ENCODE results near the gene CPSF4. TPM values are rescaled to one million over a fixed set of nuclear protein-coding genes. Genes with fewer than 3 reads are reported as not detected.
A peak's percentile ranks its signal among the peaks of the same experiment; 100 is the strongest.
"Not testable (repeated sequence)": the region's sequence is repeated elsewhere in the genome, so short reads cannot be mapped to it uniquely, and the experiment has no call there.

CPSF4 gene
- total RNA-seq, 1 experiment from 2014 or later, result 60.1 TPM

DNA sequence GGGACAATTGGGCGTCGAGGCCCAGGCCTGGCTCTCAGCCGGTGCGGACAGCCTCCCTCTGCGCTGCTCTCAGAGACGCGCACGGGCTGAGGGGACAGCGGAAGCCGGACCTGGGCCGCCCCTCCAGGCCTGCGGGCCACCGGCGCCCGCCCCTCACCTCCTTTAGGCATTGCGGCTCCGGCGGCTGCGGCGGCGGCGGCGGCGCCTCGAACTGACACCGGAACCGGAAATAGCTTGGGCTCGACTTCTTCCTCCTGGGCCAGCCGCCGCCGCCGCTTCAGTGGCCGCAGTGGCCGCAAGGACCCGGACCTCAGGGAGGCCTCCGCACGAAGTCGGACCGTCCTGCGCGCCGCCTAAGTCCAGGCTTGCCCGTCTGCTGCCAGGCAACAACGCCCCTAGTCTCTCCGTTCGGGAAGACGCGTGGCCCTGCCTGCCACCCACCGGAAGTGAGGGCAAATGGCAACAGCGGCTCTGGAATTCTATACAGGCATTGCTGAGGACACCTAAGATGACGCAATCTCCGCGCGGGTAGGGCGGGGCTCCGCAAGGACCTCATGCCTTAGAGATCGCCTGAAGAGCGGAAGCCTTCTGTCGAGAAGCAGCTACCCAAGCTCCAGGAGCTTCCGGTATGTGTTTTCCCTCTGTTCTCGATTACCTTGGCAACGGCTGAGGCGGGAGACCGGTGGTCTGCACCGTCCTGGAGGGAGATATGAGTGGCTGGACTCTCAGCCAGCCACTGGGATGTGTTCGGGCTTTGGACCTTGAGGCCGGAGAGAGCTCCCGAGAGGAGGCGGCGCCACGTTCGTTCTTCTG lies 30.2 kb upstream of the CPSF4 start, which contains the start of the genes BUD31 and PDAP1:
BUD31 (plus strand) TSS at position 591 of the 813 bp plus-strand sequence. CDS start 2,124 bp downstream, outside the sequence.
PDAP1 (minus strand) TSS at position 219 of the 813 bp plus-strand sequence; CDS start at position 170, 49 bp downstream.
- peak; percentile 99 for DNase-seq (ENCODE audit: low read depth)

DNA sequence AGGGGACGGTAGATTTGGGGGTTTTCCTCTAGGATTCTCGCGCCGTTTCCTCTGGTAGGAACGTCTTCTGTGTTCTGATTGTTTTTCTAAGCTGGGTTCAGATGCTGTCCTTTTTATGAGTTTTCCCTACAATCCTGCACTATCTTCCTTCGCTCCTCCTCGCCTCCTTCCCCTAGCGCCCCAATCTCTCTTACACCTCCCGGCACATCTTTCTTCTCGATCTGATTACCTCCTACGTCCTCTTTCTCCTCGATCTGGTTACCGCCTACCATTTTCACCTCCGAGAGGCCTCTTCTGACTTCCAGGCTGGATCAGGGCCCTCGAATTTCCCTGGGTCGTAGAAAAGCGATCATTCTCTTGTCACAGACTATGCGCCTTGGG lies 29.6 kb upstream of the CPSF4 start:
- DNase-seq (ENCODE audit: low read depth), result no peak

GRCh38 chr7:99409806-99410205 lies 28.9 kb upstream of the CPSF4 start:
- DNase-seq (ENCODE audit: low read depth), result no peak

DNA sequence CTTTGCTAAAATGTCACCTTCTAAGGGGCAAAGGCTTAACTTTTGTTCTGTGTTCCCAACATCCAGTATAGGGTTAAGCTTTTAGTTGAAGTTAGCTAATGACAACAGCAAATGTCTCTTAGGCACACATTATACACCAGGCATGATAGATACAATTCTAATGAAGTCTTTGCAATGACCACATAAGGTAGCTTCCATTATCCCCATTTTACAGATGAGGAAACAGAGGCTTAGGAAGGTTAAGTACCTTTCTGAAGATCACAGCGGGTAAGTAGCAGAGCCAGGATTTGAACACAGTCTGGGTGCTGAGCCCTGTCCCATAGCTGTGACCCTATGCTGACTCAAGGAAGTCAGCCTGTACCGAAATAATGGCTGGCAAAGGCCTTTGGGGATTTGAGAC lies 28.1 kb upstream of the CPSF4 start:
- no peak for DNase-seq (ENCODE audit: low read depth)

DNA sequence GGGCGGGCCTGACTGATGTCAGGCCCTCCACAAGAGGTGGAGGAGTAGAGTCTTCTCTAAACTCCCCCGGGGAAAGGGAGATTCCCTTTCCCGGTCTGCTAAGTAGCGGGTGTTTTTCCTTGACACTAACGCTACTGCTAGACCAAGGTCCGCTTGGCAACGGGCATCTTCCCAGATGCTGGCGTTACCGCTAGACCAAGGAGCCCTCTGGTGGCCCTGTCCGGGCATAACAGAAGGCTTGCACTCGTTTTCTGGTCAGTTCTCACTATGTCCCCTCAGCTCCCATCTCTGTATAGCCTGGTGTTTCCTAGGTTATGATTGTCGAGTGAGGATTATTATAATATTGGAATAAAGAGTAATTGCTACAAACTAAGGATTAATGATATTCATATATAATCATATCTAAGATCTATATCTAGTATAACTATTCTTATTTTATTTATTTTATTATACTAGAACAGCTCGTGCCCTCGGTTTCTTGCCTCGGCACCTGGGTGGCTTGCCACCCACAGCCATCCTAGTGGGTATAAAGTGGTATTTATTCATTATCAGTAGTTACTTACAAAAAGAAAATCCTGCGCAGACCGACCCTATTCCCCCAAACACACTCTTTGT lies 23.1 kb upstream of the CPSF4 start:
- peak; percentile 69 for DNase-seq (ENCODE audit: low read depth)

DNA sequence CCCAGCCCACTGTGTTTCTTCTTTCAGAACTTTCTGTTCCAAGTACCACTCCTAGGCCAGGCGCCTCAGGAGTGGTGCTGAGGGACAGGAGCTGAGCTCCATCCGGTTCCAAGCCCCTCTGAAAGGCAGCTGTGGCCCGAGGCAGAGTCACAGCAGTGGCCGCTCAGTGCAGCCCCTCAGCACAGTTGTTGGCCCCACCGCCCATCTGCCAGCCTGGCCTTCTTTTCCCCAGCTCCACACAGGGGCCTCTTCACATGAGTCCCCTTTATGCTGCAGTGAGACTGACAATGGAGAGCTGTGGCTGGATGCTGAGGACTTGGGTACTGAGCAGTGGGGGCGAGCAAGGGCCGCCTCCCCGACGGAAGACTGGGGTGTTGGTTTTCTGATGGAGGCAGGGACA lies 20.5 kb upstream of the CPSF4 start:
- DNase-seq (ENCODE audit: low read depth), result no peak

- DNase-seq (ENCODE audit: low read depth), result no peak
These were observed 19.3 kb upstream of the CPSF4 start for GRCh38 chr7:99419323-99420021.

DNA sequence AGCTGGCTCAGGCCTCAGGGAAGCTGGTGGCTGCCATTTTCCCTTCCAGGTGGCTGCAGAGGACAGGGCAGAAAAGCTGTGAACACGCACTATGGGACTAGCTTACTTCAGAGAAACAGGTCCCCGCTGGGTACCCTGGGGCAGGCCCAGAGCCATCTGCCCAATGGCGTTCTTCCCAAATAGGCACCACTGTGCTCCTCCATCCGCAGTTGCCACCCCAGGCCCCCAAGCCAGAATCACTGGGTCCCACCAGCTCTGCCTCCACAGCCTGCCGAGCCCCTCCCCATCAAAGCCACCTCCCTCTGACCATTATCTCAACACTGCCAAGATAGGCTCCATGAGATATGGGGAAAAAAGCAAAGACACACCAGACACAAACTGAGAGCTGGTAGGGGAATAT lies 18.5 kb upstream of the CPSF4 start:
- DNase-seq (ENCODE audit: low read depth), result no peak

- DNase-seq (ENCODE audit: low read depth), result no peak
These were observed 17.8 kb upstream of the CPSF4 start for GRCh38 chr7:99420986-99421385.

DNA sequence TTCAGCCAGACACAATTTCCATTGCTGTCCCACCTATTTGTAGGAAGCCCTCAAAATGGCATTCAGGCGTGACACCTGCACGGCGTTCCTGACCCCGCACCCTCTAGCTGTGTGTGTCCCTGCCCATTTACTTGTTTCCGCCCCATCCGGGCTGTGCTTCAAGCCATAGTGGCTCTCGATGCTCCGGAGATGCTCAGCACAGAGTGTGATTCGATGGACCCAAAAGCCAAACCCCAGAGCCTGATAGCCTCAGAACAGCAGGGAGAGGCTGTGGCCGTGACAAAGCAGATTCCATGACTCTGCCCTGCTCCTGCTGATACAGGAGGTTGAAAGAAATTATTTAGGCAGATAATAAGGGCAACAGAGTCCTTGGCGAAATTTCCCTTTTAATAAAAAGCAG lies 16.6 kb upstream of the CPSF4 start:
- no peak for DNase-seq (ENCODE audit: low read depth)

GRCh38 chr7:99422625-99423024 lies 16.1 kb upstream of the CPSF4 start:
- no peak for DNase-seq (ENCODE audit: low read depth)

DNA sequence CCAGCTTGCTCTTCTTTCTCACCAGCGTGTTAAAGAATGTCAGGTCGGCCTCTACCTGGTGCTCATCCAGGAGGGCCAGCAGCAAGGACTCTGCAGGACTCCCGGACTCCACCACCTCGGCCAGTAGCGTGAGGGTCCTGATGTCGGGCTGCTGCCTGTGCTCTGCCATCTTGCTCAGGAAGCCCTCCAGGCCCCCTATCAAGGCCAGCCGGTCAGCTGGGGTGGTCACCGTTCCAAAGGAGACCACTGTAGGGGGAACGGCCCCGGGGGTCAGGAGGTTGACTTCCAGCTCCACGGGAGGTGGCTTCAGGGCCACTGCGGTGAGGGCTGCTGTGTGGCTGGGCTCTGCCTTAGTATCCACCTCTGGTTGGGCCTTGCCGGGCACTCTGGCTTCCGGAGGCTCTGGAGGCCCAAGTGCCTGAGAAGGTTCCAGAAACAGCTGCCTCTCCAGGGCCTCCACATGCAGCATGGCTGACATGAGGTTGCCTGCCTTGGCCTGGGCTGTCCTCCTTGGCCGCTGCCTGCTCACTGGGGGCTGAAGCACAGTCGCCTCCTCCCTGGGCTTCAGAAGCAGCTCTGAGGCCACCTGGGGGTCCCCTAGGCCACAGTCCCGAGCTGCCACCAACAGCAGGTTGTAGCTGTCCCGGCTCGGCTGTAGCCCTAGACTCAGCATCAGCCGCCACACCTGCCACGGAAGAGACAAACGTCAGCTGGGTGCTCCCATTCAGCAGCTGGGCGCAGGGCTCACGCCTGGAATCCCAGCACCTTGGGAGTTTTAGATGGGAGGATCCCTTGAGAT lies 13.6 kb upstream of the CPSF4 start:
- DNase-seq (ENCODE audit: low read depth), result no peak

DNA sequence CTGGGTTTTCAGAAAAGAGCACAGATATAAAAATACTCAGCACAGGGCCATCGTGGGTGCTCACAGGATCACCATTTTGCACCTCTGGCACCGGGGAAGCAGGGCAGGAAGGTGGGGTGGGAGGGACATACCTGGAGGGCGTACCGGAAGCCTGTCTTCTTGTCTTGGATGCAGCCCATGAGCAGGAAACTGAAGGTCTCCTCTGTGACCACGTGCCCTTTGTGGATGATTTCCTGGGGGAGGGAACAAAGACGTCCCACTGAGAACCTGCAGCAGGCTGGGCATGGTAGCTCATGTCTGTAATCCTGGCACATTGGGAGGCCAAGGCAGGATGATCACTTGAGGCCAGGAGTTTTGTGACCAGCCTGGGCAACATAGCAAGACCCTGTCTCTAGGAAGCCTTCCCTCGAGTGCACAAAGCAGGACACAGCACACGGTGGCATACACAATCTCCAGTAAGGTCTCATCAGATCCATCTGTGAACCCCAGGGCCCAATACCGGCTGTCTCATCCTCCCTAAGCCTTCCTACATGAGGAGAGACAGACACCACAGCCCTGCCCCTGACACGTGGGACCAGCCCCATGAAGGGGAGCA lies 9.7 kb upstream of the CPSF4 start:
- no peak for DNase-seq (ENCODE audit: low read depth)

DNA sequence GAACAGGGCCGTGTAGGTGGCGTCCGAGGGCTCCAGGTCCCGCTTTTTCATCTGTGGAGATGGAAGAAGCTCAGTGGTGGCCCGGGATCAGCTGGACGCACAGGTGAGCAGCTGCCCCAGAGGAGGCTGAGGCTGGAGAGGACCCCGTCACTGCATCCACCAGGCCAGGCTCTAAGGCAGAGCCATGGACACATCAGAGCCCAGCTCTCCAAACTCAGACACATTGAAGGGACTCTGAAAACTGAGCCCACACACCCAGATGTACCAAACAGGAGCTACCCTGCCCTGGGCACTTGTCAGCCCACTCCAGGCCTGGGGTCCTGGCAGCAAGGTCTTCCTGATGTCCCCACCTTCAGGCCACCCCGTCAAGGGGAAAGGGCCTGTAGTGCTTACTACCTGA lies 9.0 kb upstream of the CPSF4 start:
- no peak for DNase-seq (ENCODE audit: low read depth)

- DNase-seq (ENCODE audit: low read depth), result not testable (repeated sequence)
These were observed 6.8 kb upstream of the CPSF4 start for GRCh38 chr7:99431756-99432540.

DNA sequence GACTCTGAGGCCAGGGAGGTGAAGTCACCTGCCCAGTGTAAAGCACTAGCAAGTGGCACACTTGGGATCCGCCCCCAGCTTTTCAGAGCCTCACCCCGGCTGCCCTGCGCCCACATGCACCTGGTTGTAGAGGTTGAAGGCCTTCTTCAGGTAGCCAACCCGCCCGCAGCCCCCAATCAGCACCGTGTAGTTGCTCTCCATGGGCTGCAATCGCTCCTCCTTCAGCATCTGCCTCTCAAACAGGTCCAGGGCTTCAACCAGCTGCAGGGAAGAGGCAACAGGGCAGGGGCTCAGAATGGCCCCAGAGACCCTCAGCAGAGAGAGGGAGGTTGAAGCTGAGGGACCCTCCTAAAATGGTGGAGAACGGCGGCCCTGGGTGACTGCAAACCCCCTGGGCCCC lies 5.6 kb upstream of the CPSF4 start:
- DNase-seq (ENCODE audit: low read depth), result no peak

- no peak for DNase-seq (ENCODE audit: low read depth)
These were observed 684 bp upstream of the CPSF4 start for GRCh38 chr7:99437946-99438572.

DNA sequence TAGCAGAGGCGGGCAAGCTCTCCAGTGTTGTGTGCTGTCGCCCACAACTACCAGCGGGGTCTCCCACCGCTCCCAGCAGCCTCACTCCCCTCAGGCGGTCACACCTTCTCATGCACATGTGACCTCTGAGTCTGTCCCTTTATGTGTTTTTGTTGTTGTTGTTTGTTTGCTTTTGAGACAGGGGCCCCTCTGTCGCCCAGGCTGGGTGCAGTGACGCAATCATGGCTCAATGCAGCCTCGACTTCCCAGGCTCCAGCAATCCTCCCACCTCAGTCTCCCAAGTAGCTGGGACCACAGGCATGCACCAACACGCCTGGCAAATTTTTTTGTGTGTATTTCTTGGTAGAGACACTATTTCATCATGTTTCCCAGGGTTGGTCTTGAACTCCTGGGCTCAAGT lies 1.5 kb downstream of the CPSF4 start:
- DNase-seq (ENCODE audit: low read depth), result no peak

- DNase-seq (ENCODE audit: low read depth), result no peak
These were observed 7.4 kb downstream of the CPSF4 start for GRCh38 chr7:99446096-99446495.

DNA sequence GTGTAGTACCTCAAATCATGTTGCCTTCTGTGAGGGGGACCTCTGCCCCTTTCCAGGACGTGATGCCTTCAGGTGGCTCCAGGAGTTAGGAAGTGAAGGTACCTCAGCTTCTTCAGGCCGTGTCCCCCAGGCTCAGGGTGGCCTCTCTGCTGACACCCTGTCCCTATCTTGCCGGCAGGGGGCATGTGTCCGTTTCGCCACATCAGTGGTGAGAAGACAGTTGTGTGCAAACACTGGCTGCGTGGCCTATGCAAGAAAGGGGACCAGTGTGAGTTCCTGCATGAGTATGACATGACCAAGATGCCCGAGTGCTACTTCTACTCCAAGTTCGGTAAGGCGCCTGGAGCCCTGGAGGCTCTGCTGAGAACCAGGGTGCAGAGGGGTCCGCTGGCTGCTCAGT lies 9.2 kb downstream of the CPSF4 start:
- DNase-seq (ENCODE audit: low read depth), result peak; percentile 58

Data from Daoy (cell line).